ENCODE results near the gene RBM33. TPM values are rescaled to one million over a fixed set of nuclear protein-coding genes. Genes with fewer than 3 reads are reported as not detected.

The RBM33 gene
- total and polyA plus RNA-seq, 2 of the 13 experiments (the other 11 are each of a cell fraction or from before 2014, with no cell fraction given), result 12.4 to 28.9 TPM

DNA sequence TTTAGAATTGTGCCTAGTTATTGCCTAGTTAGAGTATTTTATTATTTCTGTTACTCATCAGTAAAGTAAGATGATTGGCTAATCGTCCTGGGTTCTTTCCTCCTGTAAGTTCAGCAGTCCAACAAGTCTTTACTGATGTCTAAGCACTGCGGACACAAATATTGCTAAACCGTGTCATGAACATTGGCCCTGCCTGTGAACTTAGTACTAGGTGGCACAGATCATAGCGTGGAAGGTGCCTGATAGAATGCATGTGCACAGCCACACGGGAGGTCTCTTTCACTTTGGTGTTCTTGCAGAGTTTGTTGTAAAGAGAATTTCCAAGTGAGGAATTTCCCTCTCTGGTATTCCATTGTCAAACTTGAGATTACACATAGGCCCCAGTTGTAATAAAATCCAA lies 38.0 kb downstream of the RBM33 start (continued):
- TF ChIP-seq ZNF33B (CRISPR knock-in tag; IDR thresholded peaks at IDR 0.05) (no peak), MTA3 (CRISPR knock-in tag; IDR thresholded peaks at IDR 0.05) (no peak), ZNF224 (CRISPR knock-in tag; IDR thresholded peaks at IDR 0.05) (no peak), ZNF33A (CRISPR knock-in tag; IDR thresholded peaks at IDR 0.05; ENCODE audit: borderline replicate concordance) (no peak), ZNF713 (CRISPR knock-in tag; IDR thresholded peaks at IDR 0.05) (no peak), NFE2 (CRISPR knock-in tag; IDR thresholded peaks at IDR 0.05) (no peak), PCBP2 (optimal IDR thresholded peaks at IDR 0.05; ENCODE audit: low read depth, low read length, poor library complexity, severe bottlenecking) (no peak), ZZZ3 (CRISPR knock-in tag; IDR thresholded peaks at IDR 0.05; ENCODE audit: borderline replicate concordance) (no peak), JUND (CRISPR knock-in tag; IDR thresholded peaks at IDR 0.05) (0 out of 2 replicates have a peak, but pooled peaks have one; percentile 63), ATRX (CRISPR knock-in tag; IDR thresholded peaks at IDR 0.05; ENCODE audit: borderline replicate concordance) (no peak), SRY (CRISPR knock-in tag; IDR thresholded peaks at IDR 0.05) (no peak), CEBPZ (IDR thresholded peaks at IDR 0.05; ENCODE audit: low read length) (no peak), ZNF878 (CRISPR knock-in tag; IDR thresholded peaks at IDR 0.05) (no peak), THAP9 (CRISPR knock-in tag; IDR thresholded peaks at IDR 0.05; ENCODE audit: borderline replicate concordance) (no peak), SOX13 (IDR thresholded peaks at IDR 0.05) (peak; percentile 61), SOX13 (CRISPR knock-in tag; conservative IDR thresholded peaks at IDR 0.05 in 1 of 2, IDR thresholded peaks at IDR 0.05 in 1 of 2) (peak in 1 of 2 experiments; percentile 83; a peak in 2 of 4 replicates), HNRNPH1 (optimal IDR thresholded peaks at IDR 0.05; ENCODE audit: low read depth, low read length) (no peak), TAF1 (CRISPR knock-in tag; IDR thresholded peaks at IDR 0.05) (no peak)
- TF ChIP-seq, protein P1, sequence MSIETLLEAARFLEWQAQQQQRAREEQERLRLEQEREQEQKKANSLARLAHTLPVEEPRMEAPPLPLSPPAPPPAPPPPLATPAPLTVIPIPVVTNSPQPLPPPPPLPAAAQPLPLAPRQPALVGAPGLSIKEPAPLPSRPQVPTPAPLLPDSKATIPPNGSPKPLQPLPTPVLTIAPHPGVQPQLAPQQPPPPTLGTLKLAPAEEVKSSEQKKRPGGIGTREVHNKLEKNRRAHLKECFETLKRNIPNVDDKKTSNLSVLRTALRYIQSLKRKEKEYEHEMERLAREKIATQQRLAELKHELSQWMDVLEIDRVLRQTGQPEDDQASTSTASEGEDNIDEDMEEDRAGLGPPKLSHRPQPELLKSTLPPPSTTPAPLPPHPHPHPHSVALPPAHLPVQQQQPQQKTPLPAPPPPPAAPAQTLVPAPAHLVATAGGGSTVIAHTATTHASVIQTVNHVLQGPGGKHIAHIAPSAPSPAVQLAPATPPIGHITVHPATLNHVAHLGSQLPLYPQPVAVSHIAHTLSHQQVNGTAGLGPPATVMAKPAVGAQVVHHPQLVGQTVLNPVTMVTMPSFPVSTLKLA (IDR thresholded peaks at IDR 0.05), result no peak
- TF ChIP-seq, protein P2, sequence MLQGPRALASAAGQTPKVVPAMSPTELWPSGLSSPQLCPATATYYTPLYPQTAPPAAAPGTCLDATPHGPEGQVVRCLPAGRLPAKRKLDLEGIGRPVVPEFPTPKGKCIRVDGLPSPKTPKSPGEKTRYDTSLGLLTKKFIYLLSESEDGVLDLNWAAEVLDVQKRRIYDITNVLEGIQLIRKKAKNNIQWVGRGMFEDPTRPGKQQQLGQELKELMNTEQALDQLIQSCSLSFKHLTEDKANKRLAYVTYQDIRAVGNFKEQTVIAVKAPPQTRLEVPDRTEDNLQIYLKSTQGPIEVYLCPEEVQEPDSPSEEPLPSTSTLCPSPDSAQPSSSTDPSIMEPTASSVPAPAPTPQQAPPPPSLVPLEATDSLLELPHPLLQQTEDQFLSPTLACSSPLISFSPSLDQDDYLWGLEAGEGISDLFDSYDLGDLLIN (CRISPR knock-in tag; IDR thresholded peaks at IDR 0.05; ENCODE audit: borderline replicate concordance), result no peak
